Neural cell (in vitro differentiated cells): ENCODE results near the gene SLC9A2. TPM values are rescaled to one million over a fixed set of nuclear protein-coding genes. Genes with fewer than 3 reads are reported as not detected.

Source experiments
- H2AFZ ChIP-seq: fragments of 200-600, 300-800 bp; sonication (generic), shearing (Covaris generic); 2 replicates; pipeline ENCODE4 v1.6.0; 2014; ENCODE audit warnings: low read depth, mild to moderate bottlenecking, antibody characterized with exemption, low read length, moderate library complexity
- H3F3A ChIP-seq: fragments of 200-600 bp; shearing (Covaris generic); 2 replicates; pipeline ENCODE4 v1.6.1; 2016; ENCODE audit warnings: mild to moderate bottlenecking, moderate library complexity, mixed read lengths, antibody characterized with exemption, low read length; ENCODE audit not compliant: insufficient read depth, poor library complexity, severe bottlenecking
- H3K27ac ChIP-seq: fragments of 200-600, 300-800 bp; sonication (generic), shearing (Covaris generic); 2 replicates; pipeline ENCODE4 v1.5.1; 2014; ENCODE audit warnings: mild to moderate bottlenecking, low read length, moderate library complexity
- H3K27me3 ChIP-seq: fragments of 300-800, 200-600 bp; sonication (generic), shearing (Covaris generic); 2 replicates; pipeline ENCODE4 v1.6.0; 2014; ENCODE audit warnings: mild to moderate bottlenecking, low read depth, low read length, moderate library complexity; ENCODE audit not compliant: insufficient read depth
- H3K36me3 ChIP-seq: fragments of 300-800, 200-600 bp; sonication (generic), shearing (Covaris generic); 2 replicates; pipeline ENCODE4 v1.5.1; 2014; ENCODE audit warnings: mild to moderate bottlenecking, antibody characterized with exemption, low read length, moderate library complexity; ENCODE audit not compliant: insufficient read depth
- H3K4me2 ChIP-seq: fragments of 300-800, 200-600 bp; sonication (generic), shearing (Covaris generic); 2 replicates; pipeline ENCODE4 v1.6.0; 2014; ENCODE audit warnings: mild to moderate bottlenecking, low read length
- H3K4me3 ChIP-seq: fragments of 300-800, 200-600 bp; sonication (generic), shearing (Covaris generic); 2 replicates; pipeline ENCODE4 v1.5.1; 2014; ENCODE audit warnings: mild to moderate bottlenecking, low read length, moderate library complexity
- H3K79me2 ChIP-seq: fragments of 200-600 bp; shearing (Covaris generic); replicated peaks from 2 replicates; pipeline ENCODE4 v1.6.0; 2014; ENCODE audit warnings: mild to moderate bottlenecking, low read length, moderate library complexity; ENCODE audit not compliant: insufficient read depth
- H3K9ac ChIP-seq: fragments of 300-800, 200-600 bp; sonication (generic), shearing (Covaris generic); 2 replicates; pipeline ENCODE4 v1.6.1; 2016; ENCODE audit warnings: mild to moderate bottlenecking, low read length, mixed read lengths
- H3K9me2 ChIP-seq: fragments of 200-600 bp; shearing (Covaris generic); 2 replicates; pipeline ENCODE4 v1.6.1; 2016; ENCODE audit warnings: mild to moderate bottlenecking, low read length, mixed read lengths; ENCODE audit not compliant: insufficient read depth
- H3K9me3 ChIP-seq: fragments of 200-600, 300-800 bp; sonication (generic), shearing (Covaris generic); 2 replicates; pipeline ENCODE4 v1.6.1; 2016; ENCODE audit warnings: mild to moderate bottlenecking, mixed run types, low read length, moderate library complexity, mixed read lengths
- H4K20me1 ChIP-seq: fragments of 200-600 bp; shearing (Covaris generic); 2 replicates; pipeline ENCODE4 v1.6.1; 2016; ENCODE audit warnings: mild to moderate bottlenecking, mixed run types; ENCODE audit not compliant: insufficient read depth
- EP300 ChIP-seq: fragments of 450-650 bp; conservative IDR thresholded peaks from 2 replicates; pipeline ENCODE4 v1.6.1; 2014; ENCODE audit warnings: antibody characterized with exemption, mild to moderate bottlenecking, moderate library complexity; ENCODE audit not compliant: poor library complexity, severe bottlenecking
- EZH2 ChIP-seq: fragments of 200-600, 300-800 bp; shearing (Covaris generic), sonication (generic); IDR thresholded peaks from 2 replicates; pipeline ENCODE4 v1.6.1; 2014; ENCODE audit warnings: antibody characterized with exemption, low read length, borderline replicate concordance, mild to moderate bottlenecking; ENCODE audit not compliant: insufficient read depth, poor library complexity, severe bottlenecking
- MXI1 ChIP-seq: fragments of 450-650 bp; conservative IDR thresholded peaks from 2 replicates; pipeline ENCODE4 v1.6.1; 2014; ENCODE audit warnings: antibody characterized with exemption, mild to moderate bottlenecking; ENCODE audit not compliant: poor library complexity, severe bottlenecking
- POLR2AphosphoS5 ChIP-seq: IDR thresholded peaks from 2 replicates; pipeline ENCODE4 v1.6.1; 2012
- RAD21 ChIP-seq: fragments of 450-650 bp; conservative IDR thresholded peaks from 2 replicates; pipeline ENCODE4 v1.6.1; 2014; ENCODE audit warnings: antibody characterized with exemption, mild to moderate bottlenecking, moderate library complexity
- SMC3 ChIP-seq: fragments of 450-650 bp; conservative IDR thresholded peaks from 2 replicates; pipeline ENCODE4 v1.6.1; 2014; ENCODE audit warnings: antibody characterized with exemption, mild to moderate bottlenecking, moderate library complexity; ENCODE audit not compliant: poor library complexity
- TAF1 ChIP-seq: IDR thresholded peaks from 2 replicates; pipeline ENCODE4 v1.6.1; 2012; ENCODE audit warnings: low read depth
- polyA plus RNA-seq: library from polyadenylated mRNA; depleted of rRNA; stranded (reverse); fragments of >200 nt; gene quantifications from 2 replicates; pipeline ENCODE4 v1.2.3, GENCODE V29; 2014
- TF ChIP-seq, protein P1 (sequence below): IDR thresholded peaks from 2 replicates; pipeline ENCODE4 v1.6.1; 2012; ENCODE audit warnings: borderline replicate concordance
- TF ChIP-seq, protein P2 (sequence below): fragments of 450-650 bp; IDR thresholded peaks from 2 replicates; pipeline ENCODE4 v1.5.1; 2014; ENCODE audit warnings: antibody characterized with exemption, mild to moderate bottlenecking, moderate library complexity; ENCODE audit not compliant: poor library complexity, severe bottlenecking

The SLC9A2 gene
- polyA plus RNA-seq, 1 donor from 2014 or later: 0.09 TPM

- H3K36me3 ChIP-seq: peaks cover 7% of the 10 kb centered on the region
- no peaks in the 10 kb centered on the region for H3K27me3 ChIP-seq
- H3K79me2 ChIP-seq: no peaks in the 10 kb centered on the region
- no peak overlapping the region for H3K4me3 ChIP-seq
- H3K4me2 ChIP-seq: no peak overlapping the region
- H3F3A ChIP-seq: no peaks in the 10 kb centered on the region
- no peaks in the 10 kb centered on the region for H4K20me1 ChIP-seq
- H3K9ac ChIP-seq: no peak overlapping the region
- no peak overlapping the region for H2AFZ ChIP-seq
- TF ChIP-seq RAD21 (no peak), POLR2AphosphoS5 (no peak), EP300 (no peak)
- TF ChIP-seq, protein P1, sequence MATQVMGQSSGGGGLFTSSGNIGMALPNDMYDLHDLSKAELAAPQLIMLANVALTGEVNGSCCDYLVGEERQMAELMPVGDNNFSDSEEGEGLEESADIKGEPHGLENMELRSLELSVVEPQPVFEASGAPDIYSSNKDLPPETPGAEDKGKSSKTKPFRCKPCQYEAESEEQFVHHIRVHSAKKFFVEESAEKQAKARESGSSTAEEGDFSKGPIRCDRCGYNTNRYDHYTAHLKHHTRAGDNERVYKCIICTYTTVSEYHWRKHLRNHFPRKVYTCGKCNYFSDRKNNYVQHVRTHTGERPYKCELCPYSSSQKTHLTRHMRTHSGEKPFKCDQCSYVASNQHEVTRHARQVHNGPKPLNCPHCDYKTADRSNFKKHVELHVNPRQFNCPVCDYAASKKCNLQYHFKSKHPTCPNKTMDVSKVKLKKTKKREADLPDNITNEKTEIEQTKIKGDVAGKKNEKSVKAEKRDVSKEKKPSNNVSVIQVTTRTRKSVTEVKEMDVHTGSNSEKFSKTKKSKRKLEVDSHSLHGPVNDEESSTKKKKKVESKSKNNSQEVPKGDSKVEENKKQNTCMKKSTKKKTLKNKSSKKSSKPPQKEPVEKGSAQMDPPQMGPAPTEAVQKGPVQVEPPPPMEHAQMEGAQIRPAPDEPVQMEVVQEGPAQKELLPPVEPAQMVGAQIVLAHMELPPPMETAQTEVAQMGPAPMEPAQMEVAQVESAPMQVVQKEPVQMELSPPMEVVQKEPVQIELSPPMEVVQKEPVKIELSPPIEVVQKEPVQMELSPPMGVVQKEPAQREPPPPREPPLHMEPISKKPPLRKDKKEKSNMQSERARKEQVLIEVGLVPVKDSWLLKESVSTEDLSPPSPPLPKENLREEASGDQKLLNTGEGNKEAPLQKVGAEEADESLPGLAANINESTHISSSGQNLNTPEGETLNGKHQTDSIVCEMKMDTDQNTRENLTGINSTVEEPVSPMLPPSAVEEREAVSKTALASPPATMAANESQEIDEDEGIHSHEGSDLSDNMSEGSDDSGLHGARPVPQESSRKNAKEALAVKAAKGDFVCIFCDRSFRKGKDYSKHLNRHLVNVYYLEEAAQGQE: no peak
- TF ChIP-seq, protein P2, sequence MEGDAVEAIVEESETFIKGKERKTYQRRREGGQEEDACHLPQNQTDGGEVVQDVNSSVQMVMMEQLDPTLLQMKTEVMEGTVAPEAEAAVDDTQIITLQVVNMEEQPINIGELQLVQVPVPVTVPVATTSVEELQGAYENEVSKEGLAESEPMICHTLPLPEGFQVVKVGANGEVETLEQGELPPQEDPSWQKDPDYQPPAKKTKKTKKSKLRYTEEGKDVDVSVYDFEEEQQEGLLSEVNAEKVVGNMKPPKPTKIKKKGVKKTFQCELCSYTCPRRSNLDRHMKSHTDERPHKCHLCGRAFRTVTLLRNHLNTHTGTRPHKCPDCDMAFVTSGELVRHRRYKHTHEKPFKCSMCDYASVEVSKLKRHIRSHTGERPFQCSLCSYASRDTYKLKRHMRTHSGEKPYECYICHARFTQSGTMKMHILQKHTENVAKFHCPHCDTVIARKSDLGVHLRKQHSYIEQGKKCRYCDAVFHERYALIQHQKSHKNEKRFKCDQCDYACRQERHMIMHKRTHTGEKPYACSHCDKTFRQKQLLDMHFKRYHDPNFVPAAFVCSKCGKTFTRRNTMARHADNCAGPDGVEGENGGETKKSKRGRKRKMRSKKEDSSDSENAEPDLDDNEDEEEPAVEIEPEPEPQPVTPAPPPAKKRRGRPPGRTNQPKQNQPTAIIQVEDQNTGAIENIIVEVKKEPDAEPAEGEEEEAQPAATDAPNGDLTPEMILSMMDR: no peak
- H3K9me2 ChIP-seq: no peaks in the 10 kb centered on the region
- H3K9me3 ChIP-seq: no peaks in the 10 kb centered on the region
- H3K27ac ChIP-seq: no peak overlapping the region
These were observed 105.2 kb downstream of the SLC9A2 start for GRCh38 chr2:102724553-102724952.

DNA sequence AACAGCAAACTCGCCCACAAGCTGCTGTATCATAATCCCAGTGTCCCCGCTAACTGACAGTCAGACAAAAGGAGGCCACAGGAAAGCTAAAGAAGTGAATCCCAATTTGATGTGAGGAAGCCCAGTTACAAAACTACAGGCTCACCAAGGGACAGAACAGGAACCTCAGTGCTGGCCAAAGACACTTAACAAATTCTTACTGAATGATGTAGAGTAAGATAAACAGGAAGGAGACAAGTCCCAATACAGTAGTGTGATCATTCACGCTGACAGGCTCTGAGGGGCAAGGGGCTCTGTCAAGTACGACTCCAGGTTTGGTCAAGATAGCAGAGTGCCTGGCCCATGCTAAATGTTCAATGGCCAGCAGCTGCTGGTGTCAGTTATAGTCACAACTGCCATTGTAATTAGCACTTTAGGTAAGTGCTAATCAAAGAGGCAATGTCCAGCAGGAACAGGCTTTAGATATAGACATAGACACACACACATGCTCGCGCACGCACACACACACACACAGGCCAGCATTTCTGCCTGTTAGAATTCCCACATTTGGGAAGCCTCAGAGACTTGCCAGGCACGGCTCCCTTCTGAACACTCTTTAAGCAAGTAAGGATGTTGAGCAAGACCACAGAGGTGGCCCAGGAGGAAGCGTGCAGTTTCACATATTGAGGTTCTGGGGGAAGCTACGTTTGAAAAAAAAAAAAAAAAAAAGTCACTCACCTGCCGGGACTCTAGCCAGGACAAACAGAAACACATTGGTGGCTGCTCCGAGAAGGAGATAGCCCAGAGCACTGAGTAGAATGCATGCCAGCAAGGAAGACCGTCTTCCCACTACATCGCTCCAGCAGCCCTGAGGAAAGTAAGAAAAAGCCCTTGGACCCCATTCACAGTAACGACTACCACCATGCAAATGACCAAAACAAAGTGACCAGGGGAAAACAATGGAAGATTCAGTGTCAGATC, 107.1 kb downstream of the SLC9A2 start:
- no peaks in the 10 kb centered on the region for H3K79me2 ChIP-seq
- peaks cover 7% of the 10 kb centered on the region for H3K36me3 ChIP-seq
- H4K20me1 ChIP-seq: no peaks in the 10 kb centered on the region
- H3K9me3 ChIP-seq: no peaks in the 10 kb centered on the region
- no peak overlapping the region for H3K9ac ChIP-seq
- H3K4me3 ChIP-seq: no peak overlapping the region
- no peak overlapping the region for H3K4me2 ChIP-seq
- no peaks in the 10 kb centered on the region for H3K9me2 ChIP-seq
- no peak overlapping the region for H2AFZ ChIP-seq
- TF ChIP-seq POLR2AphosphoS5 (no peak), TAF1 (no peak), SMC3 (no peak), MXI1 (no peak), EZH2 (no peak), EP300 (no peak), RAD21 (no peak)
- TF ChIP-seq, protein P1: no peak
- TF ChIP-seq, protein P2: no peak
- no peaks in the 10 kb centered on the region for H3K27me3 ChIP-seq
- H3K27ac ChIP-seq: no peak overlapping the region
- no peaks in the 10 kb centered on the region for H3F3A ChIP-seq
